GM21717 (cell line): ENCODE measurements around the gene SETD4.
"Not testable (repeated sequence)": the region's sequence is repeated elsewhere in the genome, so short reads cannot be mapped to it uniquely, and the experiment has no call there.

Experiments used
- ATAC-seq: cut with Tn5 transposase; IDR thresholded peaks from one replicate; pipeline ENCODE4 v1.9.1; 2021; ENCODE audit warnings: mild to moderate bottlenecking, moderate library complexity; ENCODE audit not compliant: unreplicated experiment

Gene SETD4

GRCh38 chr21:36079010-36079649, 18.8 kb upstream of the SETD4 start:
- ATAC-seq, result no peak

- no peak for ATAC-seq
Observed at GRCh38 chr21:36077758-36078157, 17.4 kb upstream of the SETD4 start.

- ATAC-seq, result no peak
Observed at GRCh38 chr21:36076878-36077655, 16.7 kb upstream of the SETD4 start.

GRCh38 chr21:36075953-36076352, 15.6 kb upstream of the SETD4 start:
- no peak for ATAC-seq

GRCh38 chr21:36075171-36075570, 14.8 kb upstream of the SETD4 start:
- no peak for ATAC-seq

- ATAC-seq, result not testable (repeated sequence)
Observed at GRCh38 chr21:36073911-36074310, 13.6 kb upstream of the SETD4 start.

- ATAC-seq, result no peak
Observed at GRCh38 chr21:36073181-36073580, 12.9 kb upstream of the SETD4 start.

GRCh38 chr21:36072453-36073162, 12.3 kb upstream of the SETD4 start:
- no peak for ATAC-seq

GRCh38 chr21:36070999-36071398, 10.7 kb upstream of the SETD4 start:
- ATAC-seq, result no peak

- peak; percentile 93 for ATAC-seq
Observed at GRCh38 chr21:36069713-36070583, 9.6 kb upstream of the SETD4 start, which contains the start of gene CBR1. Gene CBR1 (plus strand): TSS chr21:36070024. CDS start chr21:36070116, 92 bp downstream.

GRCh38 chr21:36068748-36069398, 8.5 kb upstream of the SETD4 start:
- ATAC-seq, result no peak

- no peak for ATAC-seq
Observed at GRCh38 chr21:36065497-36066036, 5.2 kb upstream of the SETD4 start.

GRCh38 chr21:36064085-36064460, 3.7 kb upstream of the SETD4 start:
- no peak for ATAC-seq

GRCh38 chr21:36063375-36064084, 3.2 kb upstream of the SETD4 start:
- ATAC-seq, result no peak

GRCh38 chr21:36061445-36061844, 1.1 kb upstream of the SETD4 start:
- no peak for ATAC-seq

GRCh38 chr21:36059823-36060158, 535 bp downstream of the SETD4 start:
- ATAC-seq, result peak; percentile 34

- ATAC-seq, result no peak
Observed at GRCh38 chr21:36055551-36055950, 4.8 kb downstream of the SETD4 start.

GRCh38 chr21:36053715-36054062, 6.6 kb downstream of the SETD4 start:
- ATAC-seq, result no peak

GRCh38 chr21:36052860-36053714, 7.2 kb downstream of the SETD4 start:
- ATAC-seq, result no peak
